ENCODE results near the gene ZNF804B.
A peak's percentile ranks its signal among the peaks of the same experiment; 100 is the strongest.

The ZNF804B gene

DNA sequence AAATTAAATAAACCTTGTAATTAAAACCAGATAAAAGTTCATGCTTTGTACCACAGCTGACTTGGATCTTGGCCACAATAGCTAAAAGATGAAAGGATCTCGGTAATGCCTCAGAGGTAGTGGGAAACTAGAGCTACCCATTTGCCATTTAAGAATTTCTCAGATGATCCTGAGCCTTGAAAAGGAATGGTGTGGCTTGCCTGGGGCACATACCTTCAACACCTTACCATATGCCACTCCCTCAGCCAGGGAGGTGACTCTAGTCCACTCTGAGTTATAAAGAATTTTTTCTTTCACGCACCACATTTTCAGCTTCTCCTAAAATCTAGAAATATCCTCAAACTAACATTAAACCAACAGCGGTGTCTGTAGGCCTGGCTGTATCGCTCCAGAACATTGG lies 552.4 kb downstream of the ZNF804B start:
- in situ Hi-C loops (cut with HindIII; ENCODE audit: low pct_unique_long_range_greater_than_20kb, low sequenced_read_pairs), result no loop called here
- DNase-seq (ENCODE audit: low read depth in 1 of 2, low spot score in 1 of 2), result no peak
- TF ChIP-seq JUND (IDR thresholded peaks at IDR 0.05; ENCODE audit: low read depth), result no peak

GRCh38 chr7:89312551-89312950 lies 553.1 kb downstream of the ZNF804B start:
- in situ Hi-C loops (cut with HindIII; ENCODE audit: low pct_unique_long_range_greater_than_20kb, low sequenced_read_pairs), result no loop called here
- no peak for DNase-seq (ENCODE audit: low read depth in 1 of 2, low spot score in 1 of 2)
- no peak for TF ChIP-seq JUND (IDR thresholded peaks at IDR 0.05; ENCODE audit: low read depth)

DNA sequence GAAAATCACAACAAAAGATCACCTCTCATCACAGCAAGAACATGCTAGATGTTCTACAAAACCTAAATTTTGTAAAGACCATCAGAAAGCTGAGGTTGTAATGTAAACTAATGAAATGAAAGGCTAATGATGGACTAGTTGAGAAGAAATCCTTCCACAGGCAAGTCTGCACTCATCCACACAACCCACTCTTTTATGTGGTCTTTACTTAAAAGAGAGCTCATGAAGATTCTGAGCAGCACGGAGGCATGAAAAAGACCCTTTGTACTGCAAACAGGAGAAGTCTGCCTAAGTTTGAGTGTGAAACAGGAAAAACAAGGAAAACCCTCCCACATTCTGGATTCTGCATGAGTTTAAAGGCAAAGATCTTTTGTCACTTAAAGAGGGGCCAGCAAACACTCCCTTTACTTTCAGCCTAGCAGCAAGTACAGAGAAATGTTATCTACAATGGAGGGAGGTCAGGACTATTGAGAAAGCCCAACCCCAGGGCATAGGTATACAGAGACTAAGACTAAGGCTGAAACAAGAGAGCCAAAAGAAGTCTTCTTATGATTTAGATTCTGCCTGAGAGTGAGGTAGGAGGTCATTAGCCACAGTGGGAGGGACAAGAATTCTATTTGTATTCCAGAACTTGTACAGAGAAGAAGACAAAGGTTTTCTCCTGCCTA lies 557.2 kb downstream of the ZNF804B start:
- no peak for TF ChIP-seq JUND (IDR thresholded peaks at IDR 0.05; ENCODE audit: low read depth)
- in situ Hi-C loops (cut with HindIII; ENCODE audit: low pct_unique_long_range_greater_than_20kb, low sequenced_read_pairs), result no loop called here
- no peak for DNase-seq (ENCODE audit: low read depth in 1 of 2, low spot score in 1 of 2)

DNA sequence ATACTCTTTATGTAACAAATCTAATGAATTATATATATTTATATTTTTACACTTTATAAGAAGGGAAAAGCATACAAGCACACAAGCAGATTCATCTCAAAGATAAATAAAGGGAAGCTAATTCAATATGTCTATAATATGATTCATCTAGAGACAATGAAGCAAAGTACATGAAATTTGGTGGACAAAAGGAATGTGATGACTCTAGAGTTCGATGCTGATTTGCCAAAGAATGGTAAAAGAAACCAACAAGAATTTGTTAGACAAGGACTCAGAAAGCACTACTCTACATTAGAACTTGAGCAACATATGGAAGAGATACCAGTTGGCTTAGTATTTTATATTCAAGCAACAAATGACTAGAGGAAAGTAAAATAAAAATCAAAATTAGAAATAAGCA lies 572.5 kb downstream of the ZNF804B start:
- in situ Hi-C loops (cut with HindIII; ENCODE audit: low pct_unique_long_range_greater_than_20kb, low sequenced_read_pairs), result no loop called here
- TF ChIP-seq JUND (IDR thresholded peaks at IDR 0.05; ENCODE audit: low read depth), result no peak

DNA sequence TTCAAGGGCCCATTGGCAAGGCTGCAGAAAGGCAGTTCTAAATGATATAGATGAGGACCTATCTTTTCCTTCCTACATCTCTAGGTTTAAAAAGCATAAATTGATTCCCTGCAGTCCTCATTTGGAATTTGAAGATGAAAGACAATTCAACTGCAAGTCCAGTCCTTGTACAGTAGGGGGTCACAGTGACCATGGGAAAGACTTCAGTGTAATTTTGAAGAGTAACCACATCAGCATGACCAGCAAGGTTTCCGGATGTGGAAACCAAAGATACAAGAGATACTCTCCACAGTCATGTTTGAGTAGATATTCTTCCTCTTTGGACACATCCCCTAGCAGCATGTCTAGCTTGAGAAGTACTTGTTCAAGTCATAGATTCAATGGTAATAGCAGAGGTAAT lies 575.3 kb downstream of the ZNF804B start:
- TF ChIP-seq JUND (IDR thresholded peaks at IDR 0.05; ENCODE audit: low read depth), result no peak
- in situ Hi-C loops (cut with HindIII; ENCODE audit: low pct_unique_long_range_greater_than_20kb, low sequenced_read_pairs), result no loop called here
- peak in 1 of 2 experiments; percentile 54 for DNase-seq (ENCODE audit: low read depth in 1 of 2, low spot score in 1 of 2)

More for the DNA sequence above, 572.5 kb downstream of the ZNF804B start:
- DNase-seq (ENCODE audit: low read depth in 1 of 2, low spot score in 1 of 2), result no peak

GRCh38 chr7:89335490-89335889 lies 576.0 kb downstream of the ZNF804B start:
- DNase-seq (ENCODE audit: low read depth in 1 of 2, low spot score in 1 of 2), result no peak
- in situ Hi-C loops (cut with HindIII; ENCODE audit: low pct_unique_long_range_greater_than_20kb, low sequenced_read_pairs), result no loop called here

GRCh38 chr7:89336121-89336520 lies 576.6 kb downstream of the ZNF804B start:
- DNase-seq (ENCODE audit: low read depth in 1 of 2, low spot score in 1 of 2), result no peak
- in situ Hi-C loops (cut with HindIII; ENCODE audit: low pct_unique_long_range_greater_than_20kb, low sequenced_read_pairs), result no loop called here
- no peak for TF ChIP-seq JUND (IDR thresholded peaks at IDR 0.05; ENCODE audit: low read depth)

More at GRCh38 chr7:89335490-89335889, 576.0 kb downstream of the ZNF804B start:
- no peak for TF ChIP-seq JUND (IDR thresholded peaks at IDR 0.05; ENCODE audit: low read depth)

DNA sequence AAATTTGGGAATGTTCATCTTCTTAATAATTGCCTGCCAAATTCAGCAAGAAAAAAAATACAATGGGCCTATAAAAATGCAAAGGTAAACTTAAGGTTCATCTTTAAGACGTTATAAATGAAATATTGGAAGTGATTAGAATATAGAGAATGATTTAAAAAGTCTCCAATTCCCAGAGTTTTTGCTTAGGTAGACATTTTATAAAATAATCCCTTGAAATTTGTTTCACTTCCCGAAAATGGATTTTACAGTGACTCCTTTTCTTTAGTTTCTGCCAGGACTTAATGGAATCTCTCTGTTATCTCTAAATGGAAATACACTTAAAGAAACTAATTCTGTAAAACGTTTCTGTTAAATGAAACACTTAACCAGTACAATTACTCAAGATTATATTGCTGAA lies 580.2 kb downstream of the ZNF804B start:
- in situ Hi-C loops (cut with HindIII; ENCODE audit: low pct_unique_long_range_greater_than_20kb, low sequenced_read_pairs), result no loop called here
- no peak for TF ChIP-seq JUND (IDR thresholded peaks at IDR 0.05; ENCODE audit: low read depth)
- no peak for DNase-seq (ENCODE audit: low read depth in 1 of 2, low spot score in 1 of 2)

- no peak for DNase-seq (ENCODE audit: low read depth in 1 of 2, low spot score in 1 of 2)
- TF ChIP-seq JUND (IDR thresholded peaks at IDR 0.05; ENCODE audit: low read depth), result no peak
- in situ Hi-C loops (cut with HindIII; ENCODE audit: low pct_unique_long_range_greater_than_20kb, low sequenced_read_pairs), result no loop called here
Measured at GRCh38 chr7:89357121-89357520, 597.6 kb downstream of the ZNF804B start.

GRCh38 chr7:89377219-89377618 lies 617.7 kb downstream of the ZNF804B start:
- in situ Hi-C loops (cut with HindIII; ENCODE audit: low pct_unique_long_range_greater_than_20kb, low sequenced_read_pairs), result no loop called here
- no peak for DNase-seq (ENCODE audit: low read depth in 1 of 2, low spot score in 1 of 2)
- no peak for TF ChIP-seq JUND (IDR thresholded peaks at IDR 0.05; ENCODE audit: low read depth)

DNA sequence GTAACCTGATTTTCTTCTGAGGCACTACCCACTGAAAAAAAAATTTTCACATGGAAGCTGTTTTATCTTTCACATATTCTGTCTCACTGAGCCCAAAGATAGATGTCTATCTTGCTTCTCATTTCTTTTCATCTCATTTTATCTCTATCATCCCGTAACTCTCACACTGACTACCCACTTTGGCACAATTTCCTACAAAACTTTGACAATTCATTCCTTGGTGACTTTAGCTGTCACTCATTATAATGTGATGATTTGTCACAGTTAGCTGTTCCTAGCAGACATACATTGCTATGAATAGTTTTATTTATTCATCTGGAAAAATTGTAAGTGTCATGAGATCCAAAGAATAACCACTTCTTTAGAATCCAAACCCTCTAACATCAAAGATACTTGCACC lies 625.9 kb downstream of the ZNF804B start:
- TF ChIP-seq JUND (IDR thresholded peaks at IDR 0.05; ENCODE audit: low read depth), result no peak
- in situ Hi-C loops (cut with HindIII; ENCODE audit: low pct_unique_long_range_greater_than_20kb, low sequenced_read_pairs), result no loop called here

More for the DNA sequence above, 625.9 kb downstream of the ZNF804B start:
- no peak for DNase-seq (ENCODE audit: low read depth in 1 of 2, low spot score in 1 of 2)
